OCI-LY3 (cell line): ENCODE data around the gene ZBTB32.

Source experiments
- EZH2phosphoT487 ChIP-seq: fragments of 200-600 bp; shearing (Covaris generic); IDR thresholded peaks from 2 replicates; pipeline ENCODE4 v1.6.1; 2018; ENCODE audit warnings: antibody characterized with exemption, mixed run types, low read depth
- TF ChIP-seq, protein P1 (sequence below): fragments of 200-600, 300-600 bp; sonication (generic); IDR thresholded peaks from 2 replicates; pipeline ENCODE4 v1.5.1; 2014; ENCODE audit warnings: antibody characterized with exemption, low read length, low read depth

DNA sequence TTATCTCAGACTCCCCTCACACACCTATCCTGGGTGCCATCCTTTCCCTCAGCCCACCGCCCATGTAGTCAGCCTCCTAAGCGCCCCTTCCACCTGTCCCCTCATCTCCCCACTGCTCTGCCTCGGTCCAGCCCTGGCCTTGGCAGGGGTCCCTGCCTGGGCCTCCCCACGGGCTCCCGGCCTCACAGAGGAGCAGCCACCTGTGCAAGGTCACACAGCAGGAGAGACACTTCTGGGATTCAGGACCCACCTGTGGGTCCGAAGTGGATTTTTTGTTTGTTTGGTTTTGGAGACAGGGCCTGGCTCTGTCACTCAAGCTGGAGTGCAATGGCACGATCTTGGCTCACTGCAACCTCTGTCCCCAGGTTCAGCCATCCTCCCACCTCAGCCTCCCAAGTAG, 38.8 kb upstream of the ZBTB32 start:
- TF ChIP-seq, protein P1, sequence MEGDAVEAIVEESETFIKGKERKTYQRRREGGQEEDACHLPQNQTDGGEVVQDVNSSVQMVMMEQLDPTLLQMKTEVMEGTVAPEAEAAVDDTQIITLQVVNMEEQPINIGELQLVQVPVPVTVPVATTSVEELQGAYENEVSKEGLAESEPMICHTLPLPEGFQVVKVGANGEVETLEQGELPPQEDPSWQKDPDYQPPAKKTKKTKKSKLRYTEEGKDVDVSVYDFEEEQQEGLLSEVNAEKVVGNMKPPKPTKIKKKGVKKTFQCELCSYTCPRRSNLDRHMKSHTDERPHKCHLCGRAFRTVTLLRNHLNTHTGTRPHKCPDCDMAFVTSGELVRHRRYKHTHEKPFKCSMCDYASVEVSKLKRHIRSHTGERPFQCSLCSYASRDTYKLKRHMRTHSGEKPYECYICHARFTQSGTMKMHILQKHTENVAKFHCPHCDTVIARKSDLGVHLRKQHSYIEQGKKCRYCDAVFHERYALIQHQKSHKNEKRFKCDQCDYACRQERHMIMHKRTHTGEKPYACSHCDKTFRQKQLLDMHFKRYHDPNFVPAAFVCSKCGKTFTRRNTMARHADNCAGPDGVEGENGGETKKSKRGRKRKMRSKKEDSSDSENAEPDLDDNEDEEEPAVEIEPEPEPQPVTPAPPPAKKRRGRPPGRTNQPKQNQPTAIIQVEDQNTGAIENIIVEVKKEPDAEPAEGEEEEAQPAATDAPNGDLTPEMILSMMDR, result no peak
- no peak for TF ChIP-seq EZH2phosphoT487
